Measurements from ENCODE around the gene SLAMF9. TPM values are rescaled to one million over a fixed set of nuclear protein-coding genes. Genes with fewer than 3 reads are reported as not detected.
A peak's percentile ranks its signal among the peaks of the same experiment; 100 is the strongest.

SLAMF9 gene
- total RNA-seq, 5 donors from 2014 or later (not counting 1 experiment from before 2014, with no cell fraction given): not detected

GRCh38 chr1:159939678-159940002 lies 14.4 kb downstream of the SLAMF9 start:
- H3K27ac Mint-ChIP-seq: no peak overlapping the region
- H3K36me3 Mint-ChIP-seq: no peaks in the 10 kb centered on the region
- ChIA-PET CTCF (interaction anchor here (0.6 to 2.1 kb wide), 4 partner anchors 13 to 68 kb away, joined by 3 to 7 read pairs (median 5); no protein-coding TSS in a partner anchor), POLR2A (no interaction called here)
- H3K4me1 Mint-ChIP-seq: peaks cover 2 to 12% (median 8%) of the 10 kb centered on the region in 3 donors
- no peak overlapping the region for H3K4me3 Mint-ChIP-seq
- no peaks in the 10 kb centered on the region for H3K9me3 Mint-ChIP-seq
- ATAC-seq (replicated peaks in 1 of 4) (no peak), DNase-seq (no peak)
- H3K36me3 ChIP-seq (ENCODE audit: control insufficient read depth in 2 of 2, extremely low read depth in 1 of 2, insufficient read depth in 1 of 2, low read length in 1 of 2): no peaks in the 10 kb centered on the region
- H3K4me3 ChIP-seq (ENCODE audit: control insufficient read depth in 1 of 2, extremely low read depth in 1 of 2, low read length in 1 of 2): no peak overlapping the region
- H3K27me3 Mint-ChIP-seq: peaks cover 26% of the 10 kb centered on the region in 2 donors
- H3K9me3 ChIP-seq: no peaks in the 10 kb centered on the region
- H3K27me3 ChIP-seq (replicated peaks in 1 of 2; ENCODE audit: control insufficient read depth in 2 of 2, extremely low read depth in 1 of 2, insufficient read depth in 2 of 2, low read length in 1 of 2): peaks cover 0 to 60% of the 10 kb centered on the region in 2 experiments
- no peak overlapping the region for H3K27ac ChIP-seq (ENCODE audit: low read length)
- WGBS (ENCODE audit: insufficient coverage): no CpG with 5 or more reads among the region's 3 CpGs
- peaks cover 4 to 17% of the 10 kb centered on the region in 2 experiments for H3K4me1 ChIP-seq (ENCODE audit: control insufficient read depth in 1 of 2, extremely low read depth in 1 of 2, insufficient read depth in 2 of 2, low read length in 2 of 2)

- Histone ChIP-seq H3K4me3 (ENCODE audit: control insufficient read depth in 1 of 2, extremely low read depth in 1 of 2, low read length in 1 of 2) (no peak overlapping the region), H3K27me3 (replicated peaks in 1 of 2; ENCODE audit: control insufficient read depth in 2 of 2, extremely low read depth in 1 of 2, insufficient read depth in 2 of 2, low read length in 1 of 2) (peaks cover 0 to 60% of the 10 kb centered on the region in 2 experiments), H3K36me3 (ENCODE audit: control insufficient read depth in 2 of 2, extremely low read depth in 1 of 2, insufficient read depth in 1 of 2, low read length in 1 of 2) (no peaks in the 10 kb centered on the region), H3K4me1 (ENCODE audit: control insufficient read depth in 1 of 2, extremely low read depth in 1 of 2, insufficient read depth in 2 of 2, low read length in 2 of 2) (peaks cover 4 to 17% of the 10 kb centered on the region in 2 experiments), H3K9me3 (no peaks in the 10 kb centered on the region), H3K27ac (ENCODE audit: low read length) (no peak overlapping the region)
- no peak for ATAC-seq (replicated peaks in 1 of 4)
- no peaks in the 10 kb centered on the region for H3K36me3 Mint-ChIP-seq
- H3K27ac Mint-ChIP-seq: no peak overlapping the region
- DNase-seq: no peak
- ChIA-PET POLR2A (no interaction called here), CTCF (interaction anchor here (0.6 to 2.1 kb wide), 6 partner anchors 13 to 152 kb away, joined by 3 to 7 read pairs (median 4); no protein-coding TSS in a partner anchor)
- peaks cover 20 to 22% of the 10 kb centered on the region in 2 donors for H3K27me3 Mint-ChIP-seq
- H3K4me1 Mint-ChIP-seq: peaks cover 0 to 12% (median 8%) of the 10 kb centered on the region in 3 donors
- no peak overlapping the region for H3K4me3 Mint-ChIP-seq
- 85% methylated on average over 3 of the region's 6 CpGs for WGBS (ENCODE audit: insufficient coverage)
- H3K9me3 Mint-ChIP-seq: no peaks in the 10 kb centered on the region
Measured at GRCh38 chr1:159938905-159939677, 14.9 kb downstream of the SLAMF9 start.

GRCh38 chr1:159938211-159938852 lies 15.7 kb downstream of the SLAMF9 start:
- Histone ChIP-seq H3K4me1 (ENCODE audit: control insufficient read depth in 1 of 2, extremely low read depth in 1 of 2, insufficient read depth in 2 of 2, low read length in 2 of 2) (peaks cover 4 to 17% of the 10 kb centered on the region in 2 experiments), H3K36me3 (ENCODE audit: control insufficient read depth in 2 of 2, extremely low read depth in 1 of 2, insufficient read depth in 1 of 2, low read length in 1 of 2) (no peaks in the 10 kb centered on the region), H3K27me3 (replicated peaks in 1 of 2; ENCODE audit: control insufficient read depth in 2 of 2, extremely low read depth in 1 of 2, insufficient read depth in 2 of 2, low read length in 1 of 2) (peaks cover 0 to 53% of the 10 kb centered on the region in 2 experiments), H3K9me3 (no peaks in the 10 kb centered on the region), H3K27ac (ENCODE audit: low read length) (no peak overlapping the region), H3K4me3 (ENCODE audit: control insufficient read depth in 1 of 2, extremely low read depth in 1 of 2, low read length in 1 of 2) (no peak overlapping the region)
- Mint-ChIP-seq H3K36me3 (no peaks in the 10 kb centered on the region), H3K27ac (no peak overlapping the region), H3K4me3 (no peak overlapping the region), H3K4me1 (peaks cover 0 to 12% (median 8%) of the 10 kb centered on the region in 3 donors), H3K27me3 (peaks cover 13 to 17% of the 10 kb centered on the region in 2 donors), H3K9me3 (no peaks in the 10 kb centered on the region)
- ATAC-seq (replicated peaks in 1 of 4): no peak
- 49% methylated on average over 6 of the region's 7 CpGs for WGBS (ENCODE audit: insufficient coverage)
- CTCF ChIA-PET: interaction anchor here (1.2 to 2.1 kb wide), 4 partner anchors 45 to 70 kb away, joined by 3 to 7 read pairs (median 6); no protein-coding TSS in a partner anchor
- DNase-seq: no peak
- POLR2A ChIA-PET: no interaction called here

DNA sequence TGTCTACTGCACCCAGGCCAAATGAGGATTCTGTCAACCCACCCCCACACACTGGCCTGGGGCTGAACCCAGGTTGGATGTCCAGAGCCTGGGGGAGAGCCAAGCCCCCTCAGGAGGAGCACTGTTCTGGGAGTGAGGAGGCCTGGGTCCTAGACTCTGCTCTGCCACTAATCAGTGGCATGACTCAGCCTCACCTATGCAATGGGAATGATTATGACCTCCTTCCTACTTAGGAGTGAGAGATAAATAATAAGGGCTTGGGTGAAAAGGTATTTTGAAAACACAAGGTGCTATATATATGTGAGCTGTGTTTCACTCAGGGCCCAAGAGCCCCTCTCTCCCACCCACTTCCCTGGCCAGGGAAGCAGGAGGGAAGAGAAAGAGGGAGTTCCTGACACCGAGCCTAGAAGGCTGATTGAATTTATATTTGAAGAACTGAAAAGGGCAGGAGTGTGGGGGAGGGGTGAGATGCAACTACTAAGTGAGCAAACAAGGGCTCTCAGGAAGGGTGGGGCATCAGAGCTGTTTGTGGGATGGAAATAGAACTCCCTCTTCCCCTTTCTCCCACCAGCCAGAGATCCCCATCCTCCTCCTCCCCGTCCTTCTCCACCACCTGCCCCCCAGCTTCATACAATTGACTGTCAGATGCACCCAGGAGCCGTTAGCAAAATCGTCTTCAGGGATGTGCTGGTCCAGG lies 16.8 kb downstream of the SLAMF9 start:
- WGBS (ENCODE audit: insufficient coverage): 60% methylated on average over 1 of the region's 4 CpGs

GRCh38 chr1:159936273-159936904 lies 17.6 kb downstream of the SLAMF9 start:
- Mint-ChIP-seq H3K36me3 (no peaks in the 10 kb centered on the region), H3K27me3 (peaks cover 4 to 5% of the 10 kb centered on the region in 2 donors), H3K4me1 (peaks cover 0 to 12% (median 8%) of the 10 kb centered on the region in 3 donors), H3K4me3 (no peak overlapping the region), H3K27ac (no peak overlapping the region), H3K9me3 (no peaks in the 10 kb centered on the region)
- peak; percentile 29 to 88 (median 72) for DNase-seq
- 34% methylated on average over 16 of the region's 16 CpGs for WGBS (ENCODE audit: insufficient coverage)
- CTCF ChIA-PET: interaction anchor here (0.9 to 2.1 kb wide), 6 partner anchors 36 to 72 kb away, joined by 3 to 5 read pairs (median 3); partner anchors contain the start of gene CFAP45 (in 1 of the 2)
- peak; percentile 77 to 85 (median 84) for ATAC-seq (replicated peaks in 1 of 4)
- Histone ChIP-seq H3K36me3 (ENCODE audit: control insufficient read depth in 2 of 2, extremely low read depth in 1 of 2, insufficient read depth in 1 of 2, low read length in 1 of 2) (no peaks in the 10 kb centered on the region), H3K27me3 (replicated peaks in 1 of 2; ENCODE audit: control insufficient read depth in 2 of 2, extremely low read depth in 1 of 2, insufficient read depth in 2 of 2, low read length in 1 of 2) (peaks cover 0 to 43% of the 10 kb centered on the region in 2 experiments), H3K9me3 (no peaks in the 10 kb centered on the region), H3K27ac (ENCODE audit: low read length) (no peak overlapping the region), H3K4me3 (ENCODE audit: control insufficient read depth in 1 of 2, extremely low read depth in 1 of 2, low read length in 1 of 2) (no peak overlapping the region), H3K4me1 (ENCODE audit: control insufficient read depth in 1 of 2, extremely low read depth in 1 of 2, insufficient read depth in 2 of 2, low read length in 2 of 2) (peaks cover 4 to 17% of the 10 kb centered on the region in 2 experiments)
- POLR2A ChIA-PET: interaction anchor here in 1 of 2 donors (1.1 kb wide), 1 partner anchor 67 kb away, joined by 3 read pairs; no protein-coding TSS in a partner anchor

More for the DNA sequence above, 16.8 kb downstream of the SLAMF9 start:
- no peak for DNase-seq
- CTCF ChIA-PET: interaction anchor here (1.1 to 1.7 kb wide), 3 partner anchors 44 to 70 kb away, joined by 3 to 4 read pairs (median 3); no protein-coding TSS in a partner anchor
- Mint-ChIP-seq H3K27ac (no peak overlapping the region), H3K9me3 (no peaks in the 10 kb centered on the region), H3K4me1 (peaks cover 0 to 12% (median 8%) of the 10 kb centered on the region in 3 donors), H3K4me3 (no peak overlapping the region), H3K27me3 (peaks cover 4 to 10% of the 10 kb centered on the region in 2 donors), H3K36me3 (no peaks in the 10 kb centered on the region)
- Histone ChIP-seq H3K9me3 (no peaks in the 10 kb centered on the region), H3K4me3 (ENCODE audit: control insufficient read depth in 1 of 2, extremely low read depth in 1 of 2, low read length in 1 of 2) (no peak overlapping the region), H3K36me3 (ENCODE audit: control insufficient read depth in 2 of 2, extremely low read depth in 1 of 2, insufficient read depth in 1 of 2, low read length in 1 of 2) (no peaks in the 10 kb centered on the region), H3K27me3 (replicated peaks in 1 of 2; ENCODE audit: control insufficient read depth in 2 of 2, extremely low read depth in 1 of 2, insufficient read depth in 2 of 2, low read length in 1 of 2) (peaks cover 0 to 47% of the 10 kb centered on the region in 2 experiments), H3K4me1 (ENCODE audit: control insufficient read depth in 1 of 2, extremely low read depth in 1 of 2, insufficient read depth in 2 of 2, low read length in 2 of 2) (peaks cover 4 to 17% of the 10 kb centered on the region in 2 experiments), H3K27ac (ENCODE audit: low read length) (no peak overlapping the region)
- POLR2A ChIA-PET: interaction anchor here in 1 of 2 donors (1.1 kb wide), 1 partner anchor 66 kb away, joined by 3 read pairs; no protein-coding TSS in a partner anchor
- ATAC-seq (replicated peaks in 1 of 4): no peak

All from T-cell (primary cell).